CD8-positive, alpha-beta memory T cell (primary cell): ENCODE measurements around the gene ESRP2. TPM values are rescaled to one million over a fixed set of nuclear protein-coding genes. Genes with fewer than 3 reads are reported as not detected.

Source experiments
- CTCF ChIA-PET: fragments of 350-600 bp; sonication (Branson Sonifier 250); formaldehyde crosslinking; loops from one replicate; lab custom pipeline; 2021; ENCODE audit warnings: antibody characterized with exemption; lab: Charles Lee
- POLR2A ChIA-PET: fragments of 350-600 bp; sonication (Branson Sonifier 250); formaldehyde crosslinking; loops from one replicate; lab custom pipeline; 2021; ENCODE audit warnings: antibody characterized with exemption; lab: Charles Lee
- DNase-seq, 5 donors: peaks; one replicate each; pipeline versions ENCODE4 v3.0.0 to v3.0.0-alpha.2; 2020 to 2022; ENCODE audit warnings: mixed read lengths in 1 of 5
- H3K27ac ChIP-seq: one replicate; pipeline ENCODE4 v1.7.0; 2013; ENCODE audit warnings: low read depth, mild to moderate bottlenecking, low read length, moderate library complexity
- H3K27me3 ChIP-seq: 2 replicates; pipeline ENCODE4 v1.7.0; 2013; ENCODE audit warnings: low read length, mild to moderate bottlenecking; ENCODE audit not compliant: insufficient read depth, poor library complexity, severe bottlenecking
- H3K36me3 ChIP-seq: 2 replicates; pipeline ENCODE4 v1.7.0; 2013; ENCODE audit warnings: mild to moderate bottlenecking, low read length, moderate library complexity; ENCODE audit not compliant: insufficient read depth
- H3K4me1 ChIP-seq: 2 replicates; pipeline ENCODE4 v1.7.0; 2013; ENCODE audit warnings: mild to moderate bottlenecking, low read length, moderate library complexity; ENCODE audit not compliant: insufficient read depth
- H3K4me3 ChIP-seq: 2 replicates; pipeline ENCODE4 v1.7.0; 2013; ENCODE audit warnings: mild to moderate bottlenecking, low read length
- H3K9me3 ChIP-seq: 2 replicates; pipeline ENCODE4 v1.7.0; 2013; ENCODE audit warnings: mild to moderate bottlenecking, low read length
- H3K27ac Mint-ChIP-seq, 8 donors: one replicate each; pipeline ENCODE4 v1.8.0; 2020 to 2021; ENCODE audit warnings: mixed read lengths in 8 of 8, mild to moderate bottlenecking in 6 of 8, inconsistent platforms in 3 of 8, moderate library complexity in 3 of 8
- H3K27me3 Mint-ChIP-seq, 2 donors: one replicate each; pipeline ENCODE4 v1.8.0; 2020 to 2021; ENCODE audit warnings: mixed read lengths in 2 of 2, mild to moderate bottlenecking in 1 of 2, moderate library complexity in 1 of 2
- H3K36me3 Mint-ChIP-seq, 3 donors: one replicate each; pipeline ENCODE4 v1.8.0; 2020 to 2021; ENCODE audit warnings: mixed read lengths in 3 of 3, inconsistent platforms in 1 of 3, mild to moderate bottlenecking in 1 of 3
- H3K4me1 Mint-ChIP-seq, 3 donors: one replicate each; pipeline ENCODE4 v1.8.0; 2020 to 2021; ENCODE audit warnings: mixed read lengths in 3 of 3, inconsistent platforms in 1 of 3, mild to moderate bottlenecking in 1 of 3
- H3K4me3 Mint-ChIP-seq, 7 donors: one replicate each; pipeline ENCODE4 v1.8.0; 2020 to 2021; ENCODE audit warnings: mixed read lengths in 7 of 7, mild to moderate bottlenecking in 6 of 7, moderate library complexity in 4 of 7, inconsistent platforms in 2 of 7
- H3K9me3 Mint-ChIP-seq, 5 donors: one replicate each; pipeline ENCODE4 v1.8.0; 2020 to 2022; ENCODE audit warnings: mixed read lengths in 5 of 5, mild to moderate bottlenecking in 3 of 5, moderate library complexity in 2 of 5, inconsistent platforms in 1 of 5
- polyA plus RNA-seq: library from polyadenylated mRNA; unstranded; fragments of 300-500 nt; fragmentation: Illumina TruSeq; gene quantifications from one replicate; pipeline ENCODE4 v1.2.3, GENCODE V29; 2021
- total RNA-seq, 2 experiments: library from RNA; stranded (reverse); gene quantifications; one replicate each; pipeline ENCODE4 v1.2.3, GENCODE V29; 2021

The ESRP2 gene
- total and polyA plus RNA-seq, 3 experiments from 2014 or later: 0.11 to 0.32 (median 0.27) TPM

DNA sequence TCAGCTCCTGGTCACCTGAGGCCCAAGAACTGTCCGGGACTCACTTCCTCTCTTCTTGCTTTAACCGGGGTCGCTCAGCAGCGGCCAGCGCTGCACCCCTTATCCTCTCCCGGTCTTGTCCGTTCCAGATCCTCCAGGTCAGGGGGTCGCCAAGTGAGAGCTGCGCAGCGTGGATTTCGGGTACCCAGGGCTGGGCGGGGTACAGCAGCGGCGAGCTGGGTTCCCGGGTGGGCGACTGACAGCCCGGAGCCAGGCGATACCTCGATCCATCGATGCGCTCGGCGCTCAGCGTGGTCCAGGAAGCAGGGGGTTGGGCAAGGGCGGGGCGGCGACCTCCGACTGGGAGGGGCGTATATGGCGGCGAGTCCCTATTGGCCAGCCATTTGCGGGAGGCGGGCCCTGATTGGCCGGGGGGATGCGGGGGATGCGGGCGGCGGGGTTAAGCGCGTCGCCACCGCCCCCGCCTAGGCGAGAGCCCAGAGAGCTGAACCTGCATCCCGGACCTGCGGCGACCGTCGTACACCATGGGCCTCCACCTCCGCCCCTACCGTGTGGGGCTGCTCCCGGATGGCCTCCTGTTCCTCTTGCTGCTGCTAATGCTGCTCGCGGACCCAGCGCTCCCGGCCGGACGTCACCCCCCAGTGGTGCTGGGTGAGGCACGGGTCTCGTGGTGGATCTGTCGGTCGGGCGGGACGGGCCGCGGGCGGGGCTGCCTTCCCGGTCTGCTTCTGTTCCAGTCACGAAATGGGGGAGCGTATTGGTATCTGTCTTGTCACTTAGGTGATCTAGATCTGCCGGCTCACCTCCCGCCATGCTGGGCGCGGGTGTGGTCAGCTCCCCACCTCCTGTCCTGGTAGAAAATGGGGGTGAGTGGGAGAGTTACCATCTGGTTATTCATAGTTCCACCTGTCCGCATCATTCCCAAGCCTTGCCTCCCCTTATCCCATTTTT lies 9.3 kb upstream of the ESRP2 start, which contains the start of gene PLA2G15:
Gene PLA2G15, plus strand, starts transcription at position 471 of the 951 bp plus-strand sequence. Its CDS starts 54 bp downstream, at position 525.
- Mint-ChIP-seq H3K27me3 (no peaks in the 10 kb centered on the region), H3K4me1 (peaks cover 19 to 38% (median 21%) of the 10 kb centered on the region in 3 donors), H3K9me3 (no peaks in the 10 kb centered on the region), H3K36me3 (peaks cover 0 to 17% (median 0%) of the 10 kb centered on the region in 3 donors), H3K4me3 (peak within 1 kb of the TSS; percentile 97 to 99 (median 98)), H3K27ac (peak within 1 kb of the TSS in 7 of 8 donors; percentile 72 to 90 (median 85))
- Histone ChIP-seq H3K4me1 (peaks cover 19% of the 10 kb centered on the region), H3K27me3 (no peaks in the 10 kb centered on the region), H3K36me3 (no peaks in the 10 kb centered on the region), H3K9me3 (no peaks in the 10 kb centered on the region), H3K27ac (peak within 1 kb of the TSS; percentile 57), H3K4me3 (peak within 1 kb of the TSS; percentile 98)
- ChIA-PET CTCF (interaction anchor here (1.4 to 5.5 kb wide), 4 partner anchors 8 to 84 kb away, joined by 3 to 42 read pairs (median 13); partner anchors contain the start of gene SLC7A6), POLR2A (interaction anchor here (0.6 to 1.7 kb wide), 8 partner anchors 10 to 1399 kb away, joined by 3 to 6 read pairs (median 4); partner anchors contain the start of genes ESRP2, NFATC3 and SLC7A6)
- DNase-seq: peak; percentile 93 to 97 (median 95)

DNA sequence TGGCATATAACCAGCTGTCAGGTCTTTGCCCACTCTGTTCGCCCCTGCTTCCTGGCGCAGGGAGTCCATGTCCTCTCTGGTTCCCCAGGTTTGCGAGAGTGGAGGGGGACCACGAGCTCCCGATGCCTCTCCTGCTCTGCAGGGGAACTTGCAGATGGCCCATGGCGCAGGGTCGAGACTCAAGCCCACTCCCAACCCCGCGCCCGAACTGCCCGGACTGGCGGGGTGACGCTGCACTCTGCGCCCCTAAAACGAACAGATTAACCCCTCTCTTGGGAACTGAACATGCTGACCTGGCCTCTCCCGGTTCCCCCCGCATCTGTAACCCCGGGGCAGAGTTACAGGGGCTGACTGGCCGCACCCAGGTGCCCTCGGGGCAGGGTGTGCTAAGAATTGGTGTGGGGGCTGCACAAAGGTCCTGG lies 8.6 kb upstream of the ESRP2 start:
- ChIA-PET CTCF (interaction anchor here (1.9 to 5.5 kb wide), 3 partner anchors 16 to 84 kb away, joined by 8 to 42 read pairs (median 18); partner anchors contain the start of gene SLC7A6), POLR2A (interaction anchor here (0.7 to 1.7 kb wide), 6 partner anchors 17 to 1399 kb away, joined by 3 to 6 read pairs (median 4); partner anchors contain the start of genes NFATC3 and SLC7A6)
- H3K36me3 Mint-ChIP-seq: peaks cover 0 to 13% (median 0%) of the 10 kb centered on the region in 3 donors
- Histone ChIP-seq H3K36me3 (no peaks in the 10 kb centered on the region), H3K4me3 (peak overlapping the region; percentile 98), H3K9me3 (no peaks in the 10 kb centered on the region), H3K27ac (peak overlapping the region; percentile 47), H3K27me3 (no peaks in the 10 kb centered on the region), H3K4me1 (peaks cover 23% of the 10 kb centered on the region)
- DNase-seq: no peak
- no peaks in the 10 kb centered on the region for H3K27me3 Mint-ChIP-seq
- peak overlapping the region; percentile 97 to 99 (median 98) for H3K4me3 Mint-ChIP-seq
- peaks cover 19 to 44% (median 23%) of the 10 kb centered on the region in 3 donors for H3K4me1 Mint-ChIP-seq
- no peaks in the 10 kb centered on the region for H3K9me3 Mint-ChIP-seq
- H3K27ac Mint-ChIP-seq: peak overlapping the region in 5 of 8 donors; percentile 72 to 90 (median 86)

- H3K9me3 Mint-ChIP-seq: no peaks in the 10 kb centered on the region
- peak overlapping the region; percentile 28 to 98 (median 82) for H3K4me3 Mint-ChIP-seq
- H3K4me1 Mint-ChIP-seq: peaks cover 25 to 52% (median 28%) of the 10 kb centered on the region in 3 donors
- DNase-seq: no peak
- Histone ChIP-seq H3K9me3 (no peaks in the 10 kb centered on the region), H3K27me3 (no peaks in the 10 kb centered on the region), H3K36me3 (no peaks in the 10 kb centered on the region), H3K4me3 (no peak overlapping the region), H3K4me1 (peaks cover 35% of the 10 kb centered on the region), H3K27ac (no peak overlapping the region)
- H3K36me3 Mint-ChIP-seq: peaks cover 0 to 6% (median 0%) of the 10 kb centered on the region in 3 donors
- peak overlapping the region in 1 of 8 donors; percentile 54 for H3K27ac Mint-ChIP-seq
- ChIA-PET POLR2A (interaction anchor here (0.7 kb wide), 1 partner anchor 359 kb away, joined by 4 read pairs; the partner anchor contains the start of gene NRN1L), CTCF (interaction anchor here (0.7 to 5.5 kb wide), 5 partner anchors 17 to 86 kb away, joined by 3 to 42 read pairs (median 4); partner anchors contain the start of gene SLC7A6)
- no peaks in the 10 kb centered on the region for H3K27me3 Mint-ChIP-seq
Measured at GRCh38 chr16:68242926-68243858, 7.3 kb upstream of the ESRP2 start.

DNA sequence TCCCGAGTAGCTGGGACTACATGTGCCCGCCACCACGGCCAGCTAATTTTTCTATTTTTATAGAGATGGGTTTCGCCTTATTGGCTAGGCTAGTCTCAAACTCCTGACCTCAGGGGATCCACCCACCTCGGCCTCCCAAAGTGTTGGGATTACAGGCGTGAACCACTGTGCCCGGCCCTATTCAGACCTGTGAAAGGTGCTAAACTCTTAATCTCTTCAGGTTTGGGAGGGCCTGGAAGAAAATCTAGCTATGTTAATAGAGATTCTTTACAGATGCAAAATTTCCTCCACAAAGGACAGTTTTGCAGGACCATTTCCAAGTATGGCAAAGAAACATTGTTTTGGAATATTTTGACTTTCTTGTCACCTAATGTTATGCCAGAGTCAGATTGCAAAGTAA lies 6.2 kb upstream of the ESRP2 start:
- Mint-ChIP-seq H3K9me3 (no peaks in the 10 kb centered on the region), H3K4me1 (peaks cover 31 to 48% (median 33%) of the 10 kb centered on the region in 3 donors), H3K36me3 (peaks cover 0 to 12% (median 0%) of the 10 kb centered on the region in 3 donors), H3K4me3 (peak overlapping the region in 2 of 7 donors; percentile 36 to 80), H3K27me3 (no peaks in the 10 kb centered on the region), H3K27ac (no peak overlapping the region)
- CTCF ChIA-PET: interaction anchor here (1.1 to 5.5 kb wide), 5 partner anchors 9 to 86 kb away, joined by 3 to 42 read pairs (median 4); partner anchors contain the start of gene SLC7A6
- POLR2A ChIA-PET: interaction anchor here (0.7 kb wide), 1 partner anchor 357 kb away, joined by 4 read pairs; the partner anchor contains the start of gene NRN1L
- Histone ChIP-seq H3K27me3 (no peaks in the 10 kb centered on the region), H3K4me1 (peaks cover 35% of the 10 kb centered on the region), H3K27ac (no peak overlapping the region), H3K9me3 (no peaks in the 10 kb centered on the region), H3K4me3 (no peak overlapping the region), H3K36me3 (no peaks in the 10 kb centered on the region)
- no peak for DNase-seq

DNA sequence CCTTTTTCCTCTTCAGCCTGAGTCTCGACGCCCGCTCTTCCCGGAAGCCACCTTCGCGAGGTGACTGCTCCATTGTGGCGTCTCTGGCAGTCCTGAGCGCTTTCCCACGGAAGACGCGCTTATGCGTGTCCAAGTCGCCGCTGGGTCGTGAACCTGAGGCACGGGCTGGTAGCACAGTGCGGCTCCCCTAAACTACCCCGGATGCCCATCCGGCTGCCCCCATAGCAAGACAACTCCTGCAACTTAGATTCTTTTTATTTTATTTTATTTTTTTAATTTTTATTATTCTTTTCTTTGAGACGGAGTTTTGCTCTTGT lies 2.1 kb upstream of the ESRP2 start:
- Histone ChIP-seq H3K36me3 (no peaks in the 10 kb centered on the region), H3K27ac (no peak overlapping the region), H3K4me1 (peaks cover 22% of the 10 kb centered on the region), H3K9me3 (no peaks in the 10 kb centered on the region), H3K4me3 (peak overlapping the region; percentile 78), H3K27me3 (no peaks in the 10 kb centered on the region)
- peaks cover 0 to 4% of the 10 kb centered on the region in 2 donors for H3K27me3 Mint-ChIP-seq
- peak overlapping the region in 7 of 8 donors; percentile 84 to 94 (median 90) for H3K27ac Mint-ChIP-seq
- H3K4me3 Mint-ChIP-seq: peak overlapping the region; percentile 88 to 97 (median 96)
- ChIA-PET POLR2A (interaction anchor here (0.5 kb wide), 1 partner anchor 1196 kb away, joined by 3 read pairs; no protein-coding TSS in a partner anchor), CTCF (interaction anchor here (1.1 to 2.4 kb wide), 6 partner anchors 8 to 153 kb away, joined by 3 to 12 read pairs (median 4); partner anchors contain the start of genes NFATC3, PLA2G15 and SLC7A6)
- peaks cover 25 to 43% (median 27%) of the 10 kb centered on the region in 3 donors for H3K4me1 Mint-ChIP-seq
- peaks cover 0 to 5% (median 0%) of the 10 kb centered on the region in 3 donors for H3K36me3 Mint-ChIP-seq
- H3K9me3 Mint-ChIP-seq: peaks cover 0 to 3% (median 0%) of the 10 kb centered on the region in 5 donors
- DNase-seq: no peak

DNA sequence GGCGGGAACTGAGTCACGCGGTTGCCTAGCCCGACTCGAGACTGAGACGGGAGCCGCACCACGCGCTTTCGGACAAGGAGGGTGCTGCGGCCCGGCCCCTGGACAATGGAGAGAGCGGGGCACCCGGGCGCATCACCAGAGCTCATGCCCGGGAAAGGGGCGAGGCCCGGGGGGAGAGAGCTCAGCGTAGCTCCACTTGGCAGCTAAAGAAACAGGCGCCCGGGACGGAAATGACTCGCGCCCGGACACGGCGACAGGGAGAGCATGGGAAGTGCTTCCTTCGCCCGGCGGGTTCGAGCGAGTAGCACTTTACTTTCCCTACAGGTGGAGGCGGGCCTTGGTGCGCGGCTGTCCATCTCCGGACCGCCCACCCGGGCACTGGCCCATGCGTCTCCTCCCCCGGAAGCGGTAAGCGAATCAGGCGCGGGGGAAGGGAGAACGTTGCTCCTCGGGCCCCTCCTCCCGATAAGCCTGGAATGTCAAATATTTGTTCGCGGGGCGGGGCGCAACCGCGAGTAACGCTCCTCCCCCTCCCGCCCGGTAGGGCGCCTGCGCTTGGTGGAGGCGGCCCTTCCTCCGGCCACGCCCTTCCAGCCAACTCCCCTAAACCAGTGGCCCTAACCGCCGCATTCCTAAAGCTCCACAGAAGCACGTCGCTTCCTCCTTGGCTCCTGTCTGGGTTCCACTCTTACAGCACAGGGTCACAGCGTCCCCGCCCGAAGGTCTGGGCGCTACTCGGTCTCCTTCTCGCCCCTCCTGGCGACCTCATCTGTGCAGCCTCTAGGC lies 1.5 kb upstream of the ESRP2 start:
- peak overlapping the region; percentile 84 to 94 (median 92) for H3K27ac Mint-ChIP-seq
- H3K4me1 Mint-ChIP-seq: peaks cover 25 to 43% (median 27%) of the 10 kb centered on the region in 3 donors
- Histone ChIP-seq H3K36me3 (no peaks in the 10 kb centered on the region), H3K4me1 (peaks cover 22% of the 10 kb centered on the region), H3K4me3 (peak overlapping the region; percentile 78), H3K27me3 (no peaks in the 10 kb centered on the region), H3K27ac (no peak overlapping the region), H3K9me3 (no peaks in the 10 kb centered on the region)
- CTCF ChIA-PET: interaction anchor here (0.7 to 2.4 kb wide), 10 partner anchors 8 to 167 kb away, joined by 3 to 12 read pairs (median 3); partner anchors contain the start of genes NFATC3, PLA2G15 and SLC7A6
- POLR2A ChIA-PET: interaction anchor here (0.6 to 0.7 kb wide), 2 partner anchors 25 to 1147 kb away, joined by 3 to 5 read pairs; no protein-coding TSS in a partner anchor
- DNase-seq: peak; percentile 80 to 90 (median 82)
- peak overlapping the region; percentile 88 to 97 (median 96) for H3K4me3 Mint-ChIP-seq
- H3K27me3 Mint-ChIP-seq: peaks cover 0 to 4% of the 10 kb centered on the region in 2 donors
- H3K36me3 Mint-ChIP-seq: peaks cover 0 to 5% (median 0%) of the 10 kb centered on the region in 3 donors
- H3K9me3 Mint-ChIP-seq: peaks cover 0 to 3% (median 0%) of the 10 kb centered on the region in 5 donors
